ENCODE data around the gene SNPH. TPM values are rescaled to one million over a fixed set of nuclear protein-coding genes. Genes with fewer than 3 reads are reported as not detected.

The SNPH gene
- total and polyA plus RNA-seq, 2 of the 4 experiments (the other 2 are of a cell fraction): 3.1 to 4.5 TPM

- peaks cover 34% of the 10 kb centered on the region for H3K4me1 ChIP-seq (ENCODE audit: control insufficient read depth, insufficient read depth, low read length)
- H2AK5ac ChIP-seq (ENCODE audit: low read depth, low read length): peak overlapping the region; percentile 92
- dilution Hi-C loops (cut with HindIII; ENCODE audit: low sequenced_read_pairs, unreplicated experiment) (no loop called here), intact Hi-C loops (cut with micrococcal nuclease) (loop anchor here (5.0 kb wide), 1 partner anchor 51 kb away; no protein-coding TSS in a partner anchor), in situ Hi-C loops (cut with MboI; ENCODE audit: low sequenced_read_pairs) (loop anchor here (25.0 kb wide), 1 partner anchor 511 kb away; no protein-coding TSS in a partner anchor)
- peak overlapping the region; percentile 95 for H3K4me2 ChIP-seq (ENCODE audit: low read depth, low read length)
- H3K9me1 ChIP-seq (ENCODE audit: insufficient read depth, low read length): peaks cover 38% of the 10 kb centered on the region
- peak overlapping the region; percentile 88 for H2AFZ ChIP-seq (replicated peaks; ENCODE audit: low read length, poor library complexity)
- peak overlapping the region; percentile 98 for H3K14ac ChIP-seq (replicated peaks; ENCODE audit: low read depth, low read length)
- peak overlapping the region; percentile 62 for H2BK120ac ChIP-seq (ENCODE audit: low read depth, low read length)
- H3K27me3 ChIP-seq (ENCODE audit: control insufficient read depth, insufficient read depth, low read length): no peaks in the 10 kb centered on the region
- peak overlapping the region; percentile 94 for H4K91ac ChIP-seq (ENCODE audit: insufficient read depth, low read depth, low read length)
- peak overlapping the region; percentile 90 for H2AK9ac ChIP-seq (replicated peaks; ENCODE audit: low read depth, low read length, poor library complexity)
- ATAC-seq (ENCODE audit: low read depth) (no peak; the same call in 1 of the 2 replicates), DNase-seq (peak; percentile 41)
- CTCF ChIA-PET: interaction anchor here (1.2 kb wide), 1 partner anchor 177 kb away, joined by 3 read pairs; no protein-coding TSS in a partner anchor
- H3K4me3 ChIP-seq (ENCODE audit: insufficient read depth, low read depth, low read length): peak overlapping the region; percentile 60
- peak overlapping the region; percentile 88 for H2BK15ac ChIP-seq (ENCODE audit: low read depth, low read length)
- H3K27ac ChIP-seq (ENCODE audit: insufficient read depth, low read length): peak overlapping the region; percentile 89
- WGBS, 2 experiments (ENCODE audit: extremely low coverage in 2 of 2, insufficient read length in 1 of 2): 27% methylated on average over 7 of the region's 10 CpGs; no CpG with 5 or more reads in 1 of the 2 experiments
- POLR2A ChIA-PET (ENCODE audit: unreplicated experiment): interaction anchor here (0.6 to 1.2 kb wide), 2 partner anchors 56 to 102 kb away, joined by 3 read pairs; no protein-coding TSS in a partner anchor
- no peaks in the 10 kb centered on the region for H3K9me3 ChIP-seq (ENCODE audit: control insufficient read depth, insufficient read depth, low read length)
- peaks cover 4% of the 10 kb centered on the region; the same call in 1 of the 2 replicates for H4K20me1 ChIP-seq (ENCODE audit: insufficient read depth, low read length)
- peak overlapping the region; percentile 85 for H3K9ac ChIP-seq (ENCODE audit: low read depth, low read length)
- peak overlapping the region; percentile 43; the same call in 1 of the 2 replicates for H2BK20ac ChIP-seq (ENCODE audit: low read depth, low read length)
- H3K4ac ChIP-seq (ENCODE audit: low read depth, low read length): peak overlapping the region; percentile 98
- H4K8ac ChIP-seq (ENCODE audit: low read depth in 2 of 2, low read length in 2 of 2): peak overlapping the region; percentile 93 to 95
- TF ChIP-seq SMC3 (IDR thresholded peaks at IDR 0.05; ENCODE audit: low read depth, low read length) (0 out of 2 replicates have a peak, but pooled peaks have one; percentile 1), CTCF (conservative IDR thresholded peaks at IDR 0.05; ENCODE audit: low read depth, low read length) (no peak)
- H3K18ac ChIP-seq (ENCODE audit: low read depth, low read length): peak overlapping the region; percentile 84
- H2BK5ac ChIP-seq (ENCODE audit: low read depth, low read length, poor library complexity, severe bottlenecking): peak overlapping the region; percentile 75
- BruUV-seq (replicated peaks): TSS peak; percentile 68
- H3K23ac ChIP-seq (ENCODE audit: low read depth, low read length): peak overlapping the region; percentile 66
- H3K79me1 ChIP-seq (ENCODE audit: low read depth in 1 of 2, low read length in 2 of 2): peaks cover 31 to 78% of the 10 kb centered on the region in 2 experiments
- no peaks in the 10 kb centered on the region for H3K36me3 ChIP-seq (ENCODE audit: control insufficient read depth, insufficient read depth, low read length)
- peak overlapping the region; percentile 61 for H3K56ac ChIP-seq (ENCODE audit: extremely low read depth, insufficient read depth, low read length)
- H4K5ac ChIP-seq (ENCODE audit: low read depth, low read length): peak overlapping the region; percentile 81
These were observed 60.2 kb downstream of the SNPH start for GRCh38 chr20:1326031-1326930.

Measured in IMR-90 (cell line).